NOMO-1 (cell line): ENCODE data around the gene SUV39H1.

Experiments
- DNase-seq, 2 experiments: peaks; one replicate each; lab custom pipeline; 2025; ENCODE audit not compliant: unreplicated experiment in 2 of 2; lab: John Stamatoyannopoulos, UW

SUV39H1 gene

DNA sequence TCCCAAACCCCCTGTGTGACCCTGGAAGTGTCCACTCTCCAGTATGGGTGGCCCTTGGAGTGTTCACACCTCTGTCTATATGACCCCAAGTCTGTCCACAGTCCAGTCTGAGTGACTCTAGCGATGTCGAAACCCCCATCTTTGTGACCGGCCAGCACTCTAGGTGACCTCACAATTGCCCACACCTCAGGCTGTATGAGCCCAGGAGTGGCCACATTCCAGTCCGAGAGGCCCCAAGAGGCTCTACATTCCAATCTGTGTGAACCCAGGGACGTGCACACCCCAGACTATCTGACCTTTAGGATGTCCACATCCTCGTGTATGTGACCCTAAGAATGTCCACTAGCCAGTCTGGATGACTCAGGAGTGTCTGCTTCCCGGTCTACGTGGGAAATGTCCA is 57.7 kb downstream of the SUV39H1 start:
- DNase-seq: no peak
